Body of pancreas (tissue), 4 donors: ENCODE measurements around the gene PFN2. TPM values are rescaled to one million over a fixed set of nuclear protein-coding genes. Genes with fewer than 3 reads are reported as not detected.

Experiments
- ATAC-seq: fragments of 150-250 bp; one replicate; pipeline ENCODE4 v1.9.1; 2016
- DNase-seq, 4 donors: peaks; one replicate each; pipeline ENCODE4 v3.0.0-alpha.2; 2019
- H3K27ac ChIP-seq, 4 donors: fragments of 200-600 bp; sonication (generic); 1 replicate in 3 of 4; 2 replicates in 1 of 4; pipeline versions ENCODE4 v1.5.1 to v1.6.1; 2016 to 2019; ENCODE audit warnings: mild to moderate bottlenecking in 1 of 4, mixed read lengths in 1 of 4, moderate library complexity in 1 of 4
- H3K27me3 ChIP-seq, 2 donors: fragments of 200-600 bp; sonication (generic); one replicate each; pipeline ENCODE4 v1.6.0; 2016; ENCODE audit warnings: mild to moderate bottlenecking in 1 of 2
- H3K36me3 ChIP-seq, 2 donors: fragments of 200-600 bp; sonication (generic); replicated peaks in 1 of 2; 2 replicates each; pipeline ENCODE4 v1.5.1; 2016; ENCODE audit warnings: low read depth in 2 of 2; ENCODE audit not compliant: insufficient read depth in 1 of 2
- H3K4me1 ChIP-seq: fragments of 200-600 bp; sonication (generic); one replicate; pipeline ENCODE4 v1.6.0; 2016
- H3K4me3 ChIP-seq, 2 donors: fragments of 200-600 bp; sonication (generic); 1 replicate in 1 of 2; 2 replicates in 1 of 2; pipeline ENCODE4 v1.5.1; 2016 to 2019
- H3K9me3 ChIP-seq, 3 donors: fragments of 200-600 bp; sonication (generic); 1 replicate in 2 of 3; 2 replicates in 1 of 3; pipeline ENCODE4 v1.5.1; 2016
- CTCF ChIP-seq, 7 experiments: fragments of 450-650 bp in 4 of 7; fragments of 200-600 bp in 3 of 7; sonication (generic) in 3 of 7; IDR thresholded peaks; one replicate each; pipeline ENCODE4 v1.5.1; 2016 to 2019; ENCODE audit warnings: antibody characterized with exemption in 7 of 7
- POLR2A ChIP-seq, 3 donors: fragments of 450-650 bp; IDR thresholded peaks; one replicate each; pipeline ENCODE4 v1.6.1; 2016; ENCODE audit warnings: antibody characterized with exemption in 3 of 3, mild to moderate bottlenecking in 2 of 3
- WGBS, 2 donors: methylation state at CpG; one replicate each; pipeline ENCODE4 v1.1.5; 2017; 5-methylcytosine and 5-hydroxymethylcytosine counted together
- intact Hi-C: fragments of 100-400 bp; cut with DNase I; formaldehyde crosslinking; loops from one replicate; pipeline ENCODE4 v1.15.1; 2023
- total RNA-seq, 2 donors: library from RNA; depleted of rRNA; stranded (reverse); fragments of >200 nt; gene quantifications; one replicate each; pipeline ENCODE4 v1.1.0, GENCODE V29; 2016

The PFN2 gene
- total RNA-seq, 2 donors from 2014 or later: 17.1 to 39.7 TPM

- ATAC-seq (no peak), DNase-seq (no peak)
- 82 to 83% methylated on average over 2 of the region's 2 CpGs for WGBS, 2 donors
- H3K4me3 ChIP-seq: no peak overlapping the region
- no peaks in the 10 kb centered on the region for H3K4me1 ChIP-seq
- H3K36me3 ChIP-seq: no peaks in the 10 kb centered on the region
- no peaks in the 10 kb centered on the region for H3K9me3 ChIP-seq
- intact Hi-C loops: no loop called here
- no peaks in the 10 kb centered on the region for H3K27me3 ChIP-seq
- TF ChIP-seq CTCF (IDR thresholded peaks at IDR 0.05) (no peak), POLR2A (IDR thresholded peaks at IDR 0.05) (no peak)
- H3K27ac ChIP-seq: no peak overlapping the region
Measured at GRCh38 chr3:149977386-149977785, 6.7 kb upstream of the PFN2 start.

GRCh38 chr3:149975919-149976318, 5.2 kb upstream of the PFN2 start:
- Histone ChIP-seq H3K36me3 (no peaks in the 10 kb centered on the region), H3K27ac (no peak overlapping the region), H3K4me3 (no peak overlapping the region), H3K27me3 (no peaks in the 10 kb centered on the region), H3K9me3 (no peaks in the 10 kb centered on the region), H3K4me1 (peaks cover 7% of the 10 kb centered on the region)
- no peak for DNase-seq
- TF ChIP-seq POLR2A (IDR thresholded peaks at IDR 0.05) (no peak), CTCF (IDR thresholded peaks at IDR 0.05) (no peak)
- intact Hi-C loops: no loop called here
- no peak for ATAC-seq

- TF ChIP-seq POLR2A (IDR thresholded peaks at IDR 0.05): no peak
- TF ChIP-seq CTCF (IDR thresholded peaks at IDR 0.05): no peak
- peak overlapping the region; percentile 59 to 85 (median 79) for H3K27ac ChIP-seq
- no peaks in the 10 kb centered on the region for H3K36me3 ChIP-seq
- WGBS, 2 donors: 1% methylated on average over 17 to 42 of the region's 42 CpGs
- H3K27me3 ChIP-seq: no peaks in the 10 kb centered on the region
- peak; percentile 34 to 67 (median 56) for DNase-seq
- H3K9me3 ChIP-seq: no peaks in the 10 kb centered on the region
- peaks cover 28% of the 10 kb centered on the region for H3K4me1 ChIP-seq
- intact Hi-C loops: loop anchor here (5.0 kb wide), 1 partner anchor 211 kb away; no protein-coding TSS in a partner anchor
- peak overlapping the region; percentile 45 to 78 for H3K4me3 ChIP-seq
- ATAC-seq: peak; percentile 42
Measured at GRCh38 chr3:149971403-149972075, 844 bp upstream of the PFN2 start.

GRCh38 chr3:149969940-149970715, 567 bp downstream of the PFN2 start:
- TF ChIP-seq POLR2A (IDR thresholded peaks at IDR 0.05) (peak in 2 of 3 donors; percentile 12 to 30), CTCF (IDR thresholded peaks at IDR 0.05) (no peak)
- peak overlapping the region; percentile 45 to 51 for H3K4me3 ChIP-seq
- H3K4me1 ChIP-seq: peaks cover 28% of the 10 kb centered on the region
- WGBS, 2 donors: 0 to 2% methylated on average over 23 to 65 of the region's 73 CpGs
- peak; percentile 85 to 88 (median 86) for DNase-seq
- peak; percentile 77 for ATAC-seq
- H3K27me3 ChIP-seq: no peaks in the 10 kb centered on the region
- intact Hi-C loops: loop anchor here (5.0 to 10.0 kb wide), 2 partner anchors 212 to 235 kb away; no protein-coding TSS in a partner anchor
- peaks cover 0 to 2% of the 10 kb centered on the region in 2 donors for H3K36me3 ChIP-seq
- H3K9me3 ChIP-seq: no peaks in the 10 kb centered on the region
- peak overlapping the region; percentile 59 to 85 (median 79) for H3K27ac ChIP-seq
